Superior temporal gyrus (tissue), 1 donor: Measurements from ENCODE around the gene EPS8L2.
A peak's percentile ranks its signal among the peaks of the same experiment; 100 is the strongest.
"Not testable (repeated sequence)": the region's sequence is repeated elsewhere in the genome, so short reads cannot be mapped to it uniquely, and the experiment has no call there.

Experiments
- DNase-seq: peaks from one replicate; pipeline ENCODE4 v3.0.0-alpha.2; 2016; ENCODE audit errors: extremely low spot score

The EPS8L2 gene

GRCh38 chr11:725624-726202, 19.7 kb downstream of the EPS8L2 start:
- DNase-seq: no peak

- DNase-seq: no peak
Observed at GRCh38 chr11:726278-727220, 20.5 kb downstream of the EPS8L2 start.

- DNase-seq: no peak
Observed at GRCh38 chr11:727281-727701, 21.3 kb downstream of the EPS8L2 start.

GRCh38 chr11:727859-728748, 22.1 kb downstream of the EPS8L2 start:
- DNase-seq: peak; percentile 82

GRCh38 chr11:728901-729491, 23.0 kb downstream of the EPS8L2 start:
- no peak for DNase-seq

- DNase-seq: peak; percentile 92
Observed at GRCh38 chr11:729492-730074, 23.6 kb downstream of the EPS8L2 start.

- no peak for DNase-seq
Observed at GRCh38 chr11:733072-733471, 27.0 kb downstream of the EPS8L2 start.

- not testable (repeated sequence) for DNase-seq
Observed at GRCh38 chr11:734541-734940, 28.5 kb downstream of the EPS8L2 start.

GRCh38 chr11:737366-737765, 31.3 kb downstream of the EPS8L2 start:
- peak; percentile 50 for DNase-seq

GRCh38 chr11:737899-738298, 31.9 kb downstream of the EPS8L2 start:
- DNase-seq: not testable (repeated sequence)

- DNase-seq: no peak
Observed at GRCh38 chr11:742156-742546, 36.1 kb downstream of the EPS8L2 start.

GRCh38 chr11:742571-743201, 36.7 kb downstream of the EPS8L2 start:
- DNase-seq: no peak

GRCh38 chr11:745428-745827, 39.4 kb downstream of the EPS8L2 start:
- DNase-seq: no peak

- peak; percentile 82 for DNase-seq
Observed at GRCh38 chr11:746289-747157, 40.5 kb downstream of the EPS8L2 start.

GRCh38 chr11:747158-748006, 41.4 kb downstream of the EPS8L2 start, which contains the start of gene TALDO1:
TSS of gene TALDO1 (plus strand) at chr11:747464. CDS start at chr11:747482, 18 bp downstream.
- peak; percentile 89 for DNase-seq

- no peak for DNase-seq
Observed at GRCh38 chr11:748007-748359, 42.0 kb downstream of the EPS8L2 start.

GRCh38 chr11:749731-750130, 43.7 kb downstream of the EPS8L2 start:
- no peak for DNase-seq

- no peak for DNase-seq
Observed at GRCh38 chr11:760236-760635, 54.2 kb downstream of the EPS8L2 start.
